ENCODE results near the gene ATL1. TPM values are rescaled to one million over a fixed set of nuclear protein-coding genes. Genes with fewer than 3 reads are reported as not detected.

Gene ATL1
- total and polyA plus RNA-seq, 2 of the 4 experiments (the other 2 are of a cell fraction): 6.0 to 12.2 TPM

GRCh38 chr14:50657753-50658152 lies 97.8 kb downstream of the ATL1 start:
- H3K27ac ChIP-seq (ENCODE audit: insufficient read depth, low read length): peak overlapping the region; percentile 55; the same call in 1 of the 2 replicates
- no peaks in the 10 kb centered on the region for H3K9me3 ChIP-seq (ENCODE audit: control insufficient read depth, insufficient read depth, low read length)
- H3K4me1 ChIP-seq (ENCODE audit: control insufficient read depth, insufficient read depth, low read length): peaks cover 3% of the 10 kb centered on the region; the same call in 1 of the 2 replicates
- 0 out of 2 replicates have a peak overlapping the region, but pooled peaks have one; percentile 29 for H3K9ac ChIP-seq (ENCODE audit: low read depth, low read length)
- no peak overlapping the region for H3K56ac ChIP-seq (ENCODE audit: extremely low read depth, insufficient read depth, low read length)
- TF ChIP-seq MAFK (IDR thresholded peaks at IDR 0.05; ENCODE audit: low read depth, low read length) (no peak), MXI1 (IDR thresholded peaks at IDR 0.05; ENCODE audit: borderline replicate concordance, low read depth, low read length) (no peak), RCOR1 (IDR thresholded peaks at IDR 0.05; ENCODE audit: insufficient replicate concordance, low read length) (no peak), SMC3 (IDR thresholded peaks at IDR 0.05; ENCODE audit: low read depth, low read length) (no peak), FOS (IDR thresholded peaks at IDR 0.05; ENCODE audit: low read depth, low read length) (no peak), CEBPB (IDR thresholded peaks at IDR 0.05; ENCODE audit: low read depth, low read length) (no peak), USF2 (IDR thresholded peaks at IDR 0.05; ENCODE audit: low read depth, low read length) (no peak), RFX5 (IDR thresholded peaks at IDR 0.05; ENCODE audit: low read depth, low read length) (no peak), RAD21 (IDR thresholded peaks at IDR 0.05; ENCODE audit: low read length) (no peak), BHLHE40 (IDR thresholded peaks at IDR 0.05; ENCODE audit: low read depth, low read length) (no peak), CHD1 (IDR thresholded peaks at IDR 0.05; ENCODE audit: low read depth, low read length) (no peak), NFE2L2 (IDR thresholded peaks at IDR 0.05; ENCODE audit: low read depth, low read length) (no peak)
- TF ChIP-seq, protein P1, sequence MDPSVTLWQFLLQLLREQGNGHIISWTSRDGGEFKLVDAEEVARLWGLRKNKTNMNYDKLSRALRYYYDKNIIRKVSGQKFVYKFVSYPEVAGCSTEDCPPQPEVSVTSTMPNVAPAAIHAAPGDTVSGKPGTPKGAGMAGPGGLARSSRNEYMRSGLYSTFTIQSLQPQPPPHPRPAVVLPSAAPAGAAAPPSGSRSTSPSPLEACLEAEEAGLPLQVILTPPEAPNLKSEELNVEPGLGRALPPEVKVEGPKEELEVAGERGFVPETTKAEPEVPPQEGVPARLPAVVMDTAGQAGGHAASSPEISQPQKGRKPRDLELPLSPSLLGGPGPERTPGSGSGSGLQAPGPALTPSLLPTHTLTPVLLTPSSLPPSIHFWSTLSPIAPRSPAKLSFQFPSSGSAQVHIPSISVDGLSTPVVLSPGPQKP (IDR thresholded peaks at IDR 0.05; ENCODE audit: borderline replicate concordance, low read depth, low read length): no peak
- CTCF ChIA-PET: interaction anchor here (1.0 to 1.2 kb wide), 2 partner anchors 38 to 57 kb away, joined by 3 to 6 read pairs; no protein-coding TSS in a partner anchor
- H3K36me3 ChIP-seq (ENCODE audit: control insufficient read depth, insufficient read depth, low read length): peaks cover 9% of the 10 kb centered on the region
- no peak overlapping the region for H4K91ac ChIP-seq (ENCODE audit: insufficient read depth, low read depth, low read length)
- in situ Hi-C loops (cut with MboI; ENCODE audit: low sequenced_read_pairs) (no loop called here), intact Hi-C loops (cut with micrococcal nuclease) (loop anchor here (10.0 kb wide), 1 partner anchor 277 kb away; no protein-coding TSS in a partner anchor), dilution Hi-C loops (cut with HindIII; ENCODE audit: low sequenced_read_pairs, unreplicated experiment) (no loop called here)
- no peak overlapping the region for H3K23ac ChIP-seq (ENCODE audit: low read depth, low read length)
- ATAC-seq (ENCODE audit: low read depth): peak; percentile 12; the same call in 1 of the 2 replicates
- H2BK20ac ChIP-seq (ENCODE audit: low read depth, low read length): no peak overlapping the region
- POLR2A ChIA-PET (ENCODE audit: unreplicated experiment): no interaction called here
- no peak overlapping the region for H2AFZ ChIP-seq (replicated peaks; ENCODE audit: low read length, poor library complexity)
- peaks cover 11% of the 10 kb centered on the region; the same call in 1 of the 2 replicates for H4K20me1 ChIP-seq (ENCODE audit: insufficient read depth, low read length)
- H3K4me2 ChIP-seq (ENCODE audit: low read depth, low read length): peak overlapping the region; percentile 50
- BruUV-seq (replicated peaks): no TSS peak
- no peak overlapping the region for H3K4ac ChIP-seq (ENCODE audit: low read depth, low read length)
- no peaks in the 10 kb centered on the region for H3K27me3 ChIP-seq (ENCODE audit: control insufficient read depth, insufficient read depth, low read length)
- H4K5ac ChIP-seq (ENCODE audit: low read depth, low read length): no peak overlapping the region
- no peaks in the 10 kb centered on the region for H3K9me1 ChIP-seq (ENCODE audit: insufficient read depth, low read length)
- H3K14ac ChIP-seq (replicated peaks; ENCODE audit: low read depth, low read length): no peak overlapping the region
- H2BK15ac ChIP-seq (ENCODE audit: low read depth, low read length): no peak overlapping the region
- no peak for DNase-seq
- H2AK9ac ChIP-seq (replicated peaks; ENCODE audit: low read depth, low read length, poor library complexity): no peak overlapping the region
- no peak overlapping the region for H3K18ac ChIP-seq (ENCODE audit: low read depth, low read length)
- no peak overlapping the region for H3K4me3 ChIP-seq (ENCODE audit: insufficient read depth, low read depth, low read length)
- no peak overlapping the region for H2BK120ac ChIP-seq (ENCODE audit: low read depth, low read length)
- peaks cover 27 to 73% of the 10 kb centered on the region in 2 experiments for H3K79me1 ChIP-seq (ENCODE audit: low read depth in 1 of 2, low read length in 2 of 2)
- no peak overlapping the region for H2AK5ac ChIP-seq (ENCODE audit: low read depth, low read length)
- no CpG with 5 or more reads among the region's 2 CpGs for WGBS, 2 experiments (ENCODE audit: extremely low coverage in 2 of 2, insufficient read length in 1 of 2)
- H4K8ac ChIP-seq (ENCODE audit: low read depth in 2 of 2, low read length in 2 of 2): peak overlapping the region in 1 of 2 experiments; percentile 5; a peak in 1 of 4 replicates
- H2BK5ac ChIP-seq (ENCODE audit: low read depth, low read length, poor library complexity, severe bottlenecking): peak overlapping the region; percentile 44

Measured in IMR-90 (cell line).